ENCODE data around the gene OXNAD1. TPM values are rescaled to one million over a fixed set of nuclear protein-coding genes. Genes with fewer than 3 reads are reported as not detected.

Gene OXNAD1
- total RNA-seq, 2 donors from 2014 or later, result 13.5 to 18.8 TPM

- DNase-seq, result no peak
- Histone ChIP-seq H3K36me3 (replicated peaks in 1 of 2; ENCODE audit: insufficient read depth in 1 of 2, low read depth in 2 of 2) (no peaks in the 10 kb centered on the region), H3K4me1 (no peaks in the 10 kb centered on the region), H3K4me3 (no peak overlapping the region), H3K27me3 (no peaks in the 10 kb centered on the region), H3K27ac (no peak overlapping the region), H3K9me3 (peaks cover 0 to 10% (median 0%) of the 10 kb centered on the region in 3 donors)
- ATAC-seq, result no peak
- TF ChIP-seq, protein P1, sequence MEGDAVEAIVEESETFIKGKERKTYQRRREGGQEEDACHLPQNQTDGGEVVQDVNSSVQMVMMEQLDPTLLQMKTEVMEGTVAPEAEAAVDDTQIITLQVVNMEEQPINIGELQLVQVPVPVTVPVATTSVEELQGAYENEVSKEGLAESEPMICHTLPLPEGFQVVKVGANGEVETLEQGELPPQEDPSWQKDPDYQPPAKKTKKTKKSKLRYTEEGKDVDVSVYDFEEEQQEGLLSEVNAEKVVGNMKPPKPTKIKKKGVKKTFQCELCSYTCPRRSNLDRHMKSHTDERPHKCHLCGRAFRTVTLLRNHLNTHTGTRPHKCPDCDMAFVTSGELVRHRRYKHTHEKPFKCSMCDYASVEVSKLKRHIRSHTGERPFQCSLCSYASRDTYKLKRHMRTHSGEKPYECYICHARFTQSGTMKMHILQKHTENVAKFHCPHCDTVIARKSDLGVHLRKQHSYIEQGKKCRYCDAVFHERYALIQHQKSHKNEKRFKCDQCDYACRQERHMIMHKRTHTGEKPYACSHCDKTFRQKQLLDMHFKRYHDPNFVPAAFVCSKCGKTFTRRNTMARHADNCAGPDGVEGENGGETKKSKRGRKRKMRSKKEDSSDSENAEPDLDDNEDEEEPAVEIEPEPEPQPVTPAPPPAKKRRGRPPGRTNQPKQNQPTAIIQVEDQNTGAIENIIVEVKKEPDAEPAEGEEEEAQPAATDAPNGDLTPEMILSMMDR (IDR thresholded peaks at IDR 0.05), result no peak
- no peak for TF ChIP-seq POLR2A (IDR thresholded peaks at IDR 0.05)
- intact Hi-C loops (cut with DNase I), result no loop called here
- WGBS, 2 donors, result 79 to 94% methylated on average over 15 of the region's 15 CpGs
Measured at GRCh38 chr3:16326724-16327349, 61.8 kb downstream of the OXNAD1 start.

- Histone ChIP-seq H3K36me3 (replicated peaks in 1 of 2; ENCODE audit: insufficient read depth in 1 of 2, low read depth in 2 of 2) (no peaks in the 10 kb centered on the region), H3K27me3 (no peaks in the 10 kb centered on the region), H3K4me3 (no peak overlapping the region), H3K4me1 (no peaks in the 10 kb centered on the region), H3K9me3 (peaks cover 0 to 10% (median 0%) of the 10 kb centered on the region in 3 donors), H3K27ac (no peak overlapping the region)
- intact Hi-C loops (cut with DNase I), result no loop called here
- ATAC-seq, result no peak
- TF ChIP-seq, protein P1 (IDR thresholded peaks at IDR 0.05), result no peak
- no peak for TF ChIP-seq POLR2A (IDR thresholded peaks at IDR 0.05)
- WGBS, 2 donors, result 92 to 95% methylated on average over 6 of the region's 6 CpGs
- no peak for DNase-seq
Measured at GRCh38 chr3:16328124-16328523, 63.1 kb downstream of the OXNAD1 start.

DNA sequence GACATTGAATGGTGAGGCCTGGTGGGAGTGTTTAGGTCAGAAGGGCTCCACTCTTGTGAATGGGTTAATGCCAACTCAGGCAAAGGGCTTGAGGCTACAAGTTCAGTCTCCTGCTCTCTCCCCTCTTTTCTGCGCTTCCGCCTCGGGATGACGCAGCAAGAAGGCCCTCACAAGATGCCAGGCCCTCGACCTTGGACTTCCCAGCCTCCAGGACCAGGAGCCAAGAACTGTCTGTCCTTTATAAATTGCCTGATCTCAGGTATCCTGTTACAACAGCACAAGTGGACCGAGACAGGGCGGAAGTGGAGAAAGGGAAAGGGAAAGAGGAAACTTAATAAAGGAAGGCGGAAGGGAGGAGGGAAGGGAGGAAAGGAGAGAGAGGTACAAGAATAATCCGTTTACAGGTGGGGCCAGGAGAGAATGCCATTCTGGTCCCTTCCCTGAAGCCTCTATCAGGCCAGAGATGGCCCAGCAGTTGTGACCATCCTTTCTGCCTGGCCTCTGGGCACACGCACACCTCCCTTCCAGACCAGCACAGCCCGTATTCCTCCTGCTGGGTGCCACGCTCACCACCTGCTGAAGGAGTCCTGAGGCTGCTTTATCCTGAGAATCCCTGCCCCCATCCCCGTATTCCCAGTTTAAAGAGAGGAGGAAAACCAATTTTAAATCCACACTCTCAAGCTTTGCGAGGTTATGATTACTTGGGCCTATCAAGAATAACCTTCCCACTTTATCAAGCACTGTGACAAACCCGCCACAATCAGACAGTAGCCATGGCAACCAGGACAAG is 64.2 kb downstream of the OXNAD1 start:
- Histone ChIP-seq H3K4me3 (no peak overlapping the region), H3K27ac (no peak overlapping the region), H3K4me1 (no peaks in the 10 kb centered on the region), H3K9me3 (peaks cover 0 to 10% (median 0%) of the 10 kb centered on the region in 3 donors), H3K36me3 (replicated peaks in 1 of 2; ENCODE audit: insufficient read depth in 1 of 2, low read depth in 2 of 2) (no peaks in the 10 kb centered on the region), H3K27me3 (no peaks in the 10 kb centered on the region)
- intact Hi-C loops (cut with DNase I), result no loop called here
- ATAC-seq (no peak), DNase-seq (no peak)
- 83 to 86% methylated on average over 13 to 15 of the region's 15 CpGs for WGBS, 2 donors
- TF ChIP-seq, protein P1 (IDR thresholded peaks at IDR 0.05), result no peak
- TF ChIP-seq POLR2A (IDR thresholded peaks at IDR 0.05), result no peak

DNA sequence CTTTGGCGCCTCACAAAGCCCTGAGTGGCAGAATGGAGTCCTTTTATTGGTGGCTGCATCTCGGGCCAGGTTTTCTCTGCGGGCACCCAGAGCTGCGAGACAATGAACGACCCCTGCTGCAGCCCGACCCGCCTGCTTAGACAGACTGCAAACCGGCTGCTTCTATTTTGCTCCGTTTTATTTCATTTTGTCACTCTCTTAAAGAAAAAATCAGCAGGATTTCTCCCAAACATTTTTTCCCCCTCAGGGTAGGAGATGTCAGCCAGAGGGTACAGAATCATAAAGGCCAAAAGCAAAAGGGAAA is 64.8 kb downstream of the OXNAD1 start:
- Histone ChIP-seq H3K27me3 (no peaks in the 10 kb centered on the region), H3K4me1 (no peaks in the 10 kb centered on the region), H3K36me3 (replicated peaks in 1 of 2; ENCODE audit: insufficient read depth in 1 of 2, low read depth in 2 of 2) (no peaks in the 10 kb centered on the region), H3K27ac (no peak overlapping the region), H3K9me3 (peaks cover 0 to 10% (median 0%) of the 10 kb centered on the region in 3 donors), H3K4me3 (no peak overlapping the region)
- no peak for DNase-seq
- intact Hi-C loops (cut with DNase I), result no loop called here
- WGBS, 2 donors, result 82 to 94% methylated on average over 9 of the region's 9 CpGs
- TF ChIP-seq, protein P1 (IDR thresholded peaks at IDR 0.05), result no peak
- TF ChIP-seq POLR2A (IDR thresholded peaks at IDR 0.05), result no peak
- no peak for ATAC-seq

Data from body of pancreas (tissue), 4 donors.